HG03045 (cell line): ENCODE data around the gene CDC42EP4.
"Not testable (repeated sequence)": the region's sequence is repeated elsewhere in the genome, so short reads cannot be mapped to it uniquely, and the experiment has no call there.

ENCODE experiments used
- ATAC-seq: cut with Tn5 transposase; IDR thresholded peaks from one replicate; pipeline ENCODE4 v1.9.1; 2021; ENCODE audit warnings: mild to moderate bottlenecking, moderate library complexity; ENCODE audit not compliant: unreplicated experiment

Gene CDC42EP4

GRCh38 chr17:73343739-73344454 lies 32.1 kb upstream of the CDC42EP4 start:
- ATAC-seq: no peak

- no peak for ATAC-seq
These were observed 31.4 kb upstream of the CDC42EP4 start for GRCh38 chr17:73343168-73343634.

GRCh38 chr17:73342541-73343167 lies 30.9 kb upstream of the CDC42EP4 start:
- ATAC-seq: no peak

- ATAC-seq: no peak
These were observed 30.3 kb upstream of the CDC42EP4 start for GRCh38 chr17:73342050-73342522.

GRCh38 chr17:73341350-73342049 lies 29.7 kb upstream of the CDC42EP4 start:
- no peak for ATAC-seq

GRCh38 chr17:73340093-73340596 lies 28.3 kb upstream of the CDC42EP4 start:
- ATAC-seq: no peak

- no peak for ATAC-seq
These were observed 26.9 kb upstream of the CDC42EP4 start for GRCh38 chr17:73338566-73339197.

GRCh38 chr17:73338050-73338521 lies 26.3 kb upstream of the CDC42EP4 start:
- no peak for ATAC-seq

- no peak for ATAC-seq
These were observed 25.5 kb upstream of the CDC42EP4 start for GRCh38 chr17:73337330-73337710.

- ATAC-seq: no peak
These were observed 24.9 kb upstream of the CDC42EP4 start for GRCh38 chr17:73336408-73337329.

GRCh38 chr17:73335591-73336407 lies 24.0 kb upstream of the CDC42EP4 start:
- ATAC-seq: no peak

- ATAC-seq: no peak
These were observed 23.1 kb upstream of the CDC42EP4 start for GRCh38 chr17:73334771-73335513.

GRCh38 chr17:73333445-73333844 lies 21.6 kb upstream of the CDC42EP4 start:
- ATAC-seq: not testable (repeated sequence)

GRCh38 chr17:73331060-73331459 lies 19.3 kb upstream of the CDC42EP4 start:
- ATAC-seq: no peak

- ATAC-seq: no peak
These were observed 15.9 kb upstream of the CDC42EP4 start for GRCh38 chr17:73327676-73328075.

- ATAC-seq: no peak
These were observed 13.7 kb upstream of the CDC42EP4 start for GRCh38 chr17:73325527-73325842.

- no peak for ATAC-seq
These were observed 13.1 kb upstream of the CDC42EP4 start for GRCh38 chr17:73324711-73325526.

GRCh38 chr17:73324160-73324475 lies 12.3 kb upstream of the CDC42EP4 start:
- no peak for ATAC-seq
